Measurements from ENCODE around the gene TAF15. TPM values are rescaled to one million over a fixed set of nuclear protein-coding genes. Genes with fewer than 3 reads are reported as not detected.
A peak's percentile ranks its signal among the peaks of the same experiment; 100 is the strongest.

The TAF15 gene
- total RNA-seq, 1 donor from 2014 or later = 180 TPM

- DNase-seq = no peak
- Mint-ChIP-seq H3K36me3 (ENCODE audit: unreplicated experiment) (peaks cover 7% of the 10 kb centered on the region), H3K4me3 (ENCODE audit: unreplicated experiment) (no peak overlapping the region), H3K4me1 (ENCODE audit: low read depth, unreplicated experiment) (peaks cover 2% of the 10 kb centered on the region), H3K27ac (ENCODE audit: unreplicated experiment) (no peak overlapping the region), H3K27me3 (ENCODE audit: unreplicated experiment) (peaks cover 30% of the 10 kb centered on the region), H3K9me3 (ENCODE audit: unreplicated experiment) (no peaks in the 10 kb centered on the region)
- TF ChIP-seq CTCF (IDR thresholded peaks at IDR 0.05; ENCODE audit: partially characterized antibody, unreplicated experiment) = no peak
Measured at GRCh38 chr17:35791681-35792350, 17.5 kb upstream of the TAF15 start.

GRCh38 chr17:35793257-35793656, 16.0 kb upstream of the TAF15 start:
- no peak overlapping the region for H3K27ac Mint-ChIP-seq (ENCODE audit: unreplicated experiment)
- no peaks in the 10 kb centered on the region for H3K4me1 Mint-ChIP-seq (ENCODE audit: low read depth, unreplicated experiment)
- peaks cover 7% of the 10 kb centered on the region for H3K36me3 Mint-ChIP-seq (ENCODE audit: unreplicated experiment)
- DNase-seq = no peak
- no peaks in the 10 kb centered on the region for H3K9me3 Mint-ChIP-seq (ENCODE audit: unreplicated experiment)
- peaks cover 30% of the 10 kb centered on the region for H3K27me3 Mint-ChIP-seq (ENCODE audit: unreplicated experiment)
- peak overlapping the region; percentile 23 for H3K4me3 Mint-ChIP-seq (ENCODE audit: unreplicated experiment)
- no peak for TF ChIP-seq CTCF (IDR thresholded peaks at IDR 0.05; ENCODE audit: partially characterized antibody, unreplicated experiment)

- peaks cover 2% of the 10 kb centered on the region for H3K4me1 Mint-ChIP-seq (ENCODE audit: low read depth, unreplicated experiment)
- H3K27ac Mint-ChIP-seq (ENCODE audit: unreplicated experiment) = no peak within 1 kb of the TSS
- peak; percentile 66 for DNase-seq
- peaks cover 7% of the 10 kb centered on the region for H3K36me3 Mint-ChIP-seq (ENCODE audit: unreplicated experiment)
- H3K4me3 Mint-ChIP-seq (ENCODE audit: unreplicated experiment) = peak within 1 kb of the TSS; percentile 75
- TF ChIP-seq CTCF (IDR thresholded peaks at IDR 0.05; ENCODE audit: partially characterized antibody, unreplicated experiment) = no peak
- peaks cover 30% of the 10 kb centered on the region for H3K27me3 Mint-ChIP-seq (ENCODE audit: unreplicated experiment)
- no peaks in the 10 kb centered on the region for H3K9me3 Mint-ChIP-seq (ENCODE audit: unreplicated experiment)
Measured at GRCh38 chr17:35795007-35795870, 14.0 kb upstream of the TAF15 start, which contains the start of gene MMP28. TSS of gene MMP28 (minus strand) at chr17:35795641. CDS start at chr17:35795377, 264 bp downstream.

GRCh38 chr17:35795871-35796265, 13.4 kb upstream of the TAF15 start:
- no peak overlapping the region for H3K27ac Mint-ChIP-seq (ENCODE audit: unreplicated experiment)
- H3K36me3 Mint-ChIP-seq (ENCODE audit: unreplicated experiment) = peaks cover 7% of the 10 kb centered on the region
- no peak for TF ChIP-seq CTCF (IDR thresholded peaks at IDR 0.05; ENCODE audit: partially characterized antibody, unreplicated experiment)
- H3K27me3 Mint-ChIP-seq (ENCODE audit: unreplicated experiment) = peaks cover 30% of the 10 kb centered on the region
- H3K4me1 Mint-ChIP-seq (ENCODE audit: low read depth, unreplicated experiment) = peaks cover 3% of the 10 kb centered on the region
- H3K4me3 Mint-ChIP-seq (ENCODE audit: unreplicated experiment) = peak overlapping the region; percentile 75
- no peak for DNase-seq
- H3K9me3 Mint-ChIP-seq (ENCODE audit: unreplicated experiment) = no peaks in the 10 kb centered on the region

- peaks cover 10% of the 10 kb centered on the region for H3K4me1 Mint-ChIP-seq (ENCODE audit: low read depth, unreplicated experiment)
Measured at GRCh38 chr17:35796942-35797341, 12.3 kb upstream of the TAF15 start.

More at GRCh38 chr17:35796942-35797341, 12.3 kb upstream of the TAF15 start:
- H3K27me3 Mint-ChIP-seq (ENCODE audit: unreplicated experiment) = peaks cover 28% of the 10 kb centered on the region
- TF ChIP-seq CTCF (IDR thresholded peaks at IDR 0.05; ENCODE audit: partially characterized antibody, unreplicated experiment) = no peak
- no peak for DNase-seq
- peaks cover 7% of the 10 kb centered on the region for H3K36me3 Mint-ChIP-seq (ENCODE audit: unreplicated experiment)
- H3K27ac Mint-ChIP-seq (ENCODE audit: unreplicated experiment) = no peak overlapping the region
- H3K4me3 Mint-ChIP-seq (ENCODE audit: unreplicated experiment) = no peak overlapping the region
- no peaks in the 10 kb centered on the region for H3K9me3 Mint-ChIP-seq (ENCODE audit: unreplicated experiment)

Data from glutamatergic neuron (in vitro differentiated cells).